ENCODE data around the gene ADCK2.
"Not testable (repeated sequence)": the region's sequence is repeated elsewhere in the genome, so short reads cannot be mapped to it uniquely, and the experiment has no call there.

The ADCK2 gene

DNA sequence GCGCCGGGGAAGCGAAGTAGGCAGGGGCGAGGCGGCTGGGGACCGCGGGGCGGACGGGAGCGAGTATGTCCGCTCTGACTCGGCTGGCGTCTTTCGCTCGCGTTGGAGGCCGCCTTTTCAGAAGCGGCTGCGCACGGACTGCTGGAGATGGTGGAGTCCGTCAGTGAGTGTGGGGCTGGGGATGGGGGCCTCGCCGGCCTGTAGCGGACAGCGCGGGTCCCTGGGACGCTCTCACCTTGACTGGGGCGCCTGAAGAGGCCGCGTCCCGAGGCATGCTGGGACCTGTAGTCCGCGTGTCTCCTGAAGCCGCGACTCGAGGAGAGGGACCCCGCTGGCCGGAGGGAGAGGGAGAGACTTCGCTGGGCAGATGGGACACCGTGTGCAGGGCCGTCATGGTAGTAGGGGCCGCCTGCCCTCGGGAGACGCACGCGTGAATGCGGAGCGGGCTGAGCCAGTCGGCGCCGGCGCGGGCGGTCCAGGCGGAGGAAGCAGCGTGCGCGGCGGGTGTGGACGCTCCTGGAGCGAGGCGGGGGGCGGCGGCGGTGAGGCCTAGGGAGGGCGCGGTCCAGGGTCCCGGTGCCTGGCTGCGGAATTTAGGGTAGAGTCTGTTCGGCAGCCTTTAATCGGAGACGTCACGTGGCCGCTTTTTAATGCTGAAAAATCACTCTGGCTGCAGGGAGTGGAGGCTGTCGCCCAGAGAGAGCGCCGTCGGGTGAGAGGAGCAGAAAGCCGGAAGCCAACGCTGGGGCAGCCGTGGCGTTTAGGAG lies 24.1 kb downstream of the ADCK2 start, which contains the start of gene NDUFB2:
Gene NDUFB2 (plus strand): TSS at position 29 of the 767 bp plus-strand sequence. CDS start 37 bp downstream, at position 66.
- peak; percentile 60 for DNase-seq

GRCh38 chr7:140697447-140698143 lies 24.9 kb downstream of the ADCK2 start:
- DNase-seq = no peak

DNA sequence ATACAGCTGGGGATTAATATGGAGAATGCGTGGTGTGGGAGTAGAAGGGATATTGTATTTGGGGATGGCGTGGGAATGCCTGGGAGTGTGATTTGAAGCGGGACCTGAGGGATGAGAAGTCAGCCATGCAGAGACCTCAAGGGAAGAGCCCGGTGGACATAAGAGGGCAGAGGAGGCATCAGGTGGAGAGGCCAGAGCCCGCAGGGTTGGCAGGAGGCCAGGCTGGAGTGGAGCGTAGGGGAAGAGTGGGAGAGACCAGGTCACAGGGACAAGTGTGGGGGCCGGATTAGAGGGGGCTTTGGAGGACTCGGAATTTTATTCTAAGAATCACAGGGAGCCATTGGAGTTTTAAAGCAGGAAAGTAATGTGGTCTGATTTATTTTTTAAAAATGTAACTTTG lies 25.7 kb downstream of the ADCK2 start:
- no peak for DNase-seq

DNA sequence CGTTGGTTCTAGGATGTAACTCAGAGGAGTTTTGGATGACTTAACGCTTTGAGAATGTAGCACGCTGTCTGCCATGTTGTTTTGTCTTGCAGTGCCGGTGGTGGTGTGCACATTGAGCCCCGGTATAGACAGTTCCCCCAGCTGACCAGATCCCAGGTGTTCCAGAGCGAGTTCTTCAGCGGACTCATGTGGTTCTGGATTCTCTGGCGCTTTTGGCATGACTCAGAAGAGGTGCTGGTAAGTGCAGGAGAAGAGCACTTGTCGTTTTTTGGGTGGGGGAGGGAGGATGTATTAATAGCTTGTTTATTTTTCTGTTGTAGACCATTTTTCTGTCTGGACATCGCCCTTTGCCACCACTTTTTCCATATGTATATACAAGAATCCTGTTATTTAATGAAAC lies 30.0 kb downstream of the ADCK2 start:
- DNase-seq = no peak

- no peak for DNase-seq
Observed at GRCh38 chr7:140704205-140704604, 31.5 kb downstream of the ADCK2 start.

- DNase-seq = no peak
Observed at GRCh38 chr7:140707132-140707531, 34.4 kb downstream of the ADCK2 start.

DNA sequence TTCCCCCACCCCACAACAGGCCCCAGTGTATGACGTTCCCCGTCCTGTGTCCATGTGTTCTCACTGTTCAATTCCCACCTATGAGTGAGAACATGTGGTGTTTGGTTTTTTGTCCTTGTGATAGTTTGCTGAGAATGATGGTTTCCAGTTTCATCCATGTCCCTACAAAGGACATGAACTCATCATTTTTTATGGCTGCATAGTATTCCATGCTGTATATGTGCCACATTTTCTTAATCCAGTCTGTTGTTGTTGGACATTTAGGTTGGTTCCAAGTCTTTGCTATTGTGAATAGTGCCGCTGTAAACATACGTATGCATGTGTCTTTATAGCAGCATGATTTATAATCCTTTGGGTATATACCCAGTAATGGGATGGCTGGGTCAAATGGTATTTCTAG lies 36.0 kb downstream of the ADCK2 start:
- not testable (repeated sequence) for DNase-seq

- DNase-seq = not testable (repeated sequence)
Observed at GRCh38 chr7:140712392-140712791, 39.6 kb downstream of the ADCK2 start.

DNA sequence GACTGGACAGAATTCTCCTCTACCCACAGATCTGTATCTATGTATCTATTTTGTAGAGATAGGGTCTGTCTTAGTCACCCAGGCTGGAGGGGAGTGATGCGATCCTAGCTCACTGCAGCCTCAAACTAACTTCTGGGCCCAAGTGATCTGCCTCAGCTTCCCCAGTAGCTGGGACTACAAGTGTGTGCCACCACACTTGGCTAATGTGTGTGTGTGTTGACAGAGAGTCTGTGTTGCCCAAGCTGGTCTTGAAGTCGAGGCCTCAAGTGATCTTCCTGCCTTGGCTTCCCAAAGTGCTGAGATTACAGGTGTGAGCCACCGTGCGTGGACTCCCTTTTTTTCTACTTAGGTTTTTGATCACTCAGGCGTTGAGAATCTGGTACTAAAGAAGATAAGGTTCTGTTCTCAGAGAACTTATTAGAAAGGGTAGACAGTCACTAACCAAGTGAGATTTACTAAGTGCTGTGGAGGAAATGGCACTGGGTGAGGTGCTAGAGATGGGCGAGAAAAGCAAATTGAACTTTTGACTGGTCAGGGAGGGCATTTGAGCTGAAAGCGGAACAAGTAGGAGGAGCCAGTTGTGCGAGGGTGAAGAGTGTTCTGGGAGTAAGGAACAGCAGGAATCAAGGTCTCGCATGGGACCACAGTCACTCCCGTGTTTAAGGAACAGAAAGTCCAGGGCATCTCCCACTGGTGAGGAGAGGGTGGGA lies 41.7 kb downstream of the ADCK2 start:
- DNase-seq = no peak

DNA sequence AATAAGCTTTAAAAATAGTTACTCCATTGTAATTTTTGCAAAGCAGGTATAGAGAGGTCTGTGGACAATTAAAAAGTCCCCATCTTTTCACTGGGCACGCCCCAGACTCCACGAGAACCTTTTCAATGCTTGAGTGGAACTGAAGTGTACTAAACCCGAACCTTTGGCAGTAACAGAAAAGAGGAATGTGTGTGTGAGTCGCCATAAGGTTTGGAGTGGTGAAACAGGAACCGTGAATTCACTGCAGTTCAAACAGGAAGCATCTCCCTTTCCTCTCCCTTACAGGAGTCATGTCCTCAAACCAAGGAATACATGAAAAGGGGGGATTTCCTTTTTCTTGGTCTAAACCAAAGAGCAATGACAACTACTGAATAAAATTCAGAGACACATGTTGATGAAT lies 47.0 kb downstream of the ADCK2 start:
- no peak for DNase-seq

- DNase-seq = no peak
Observed at GRCh38 chr7:140722254-140722653, 49.5 kb downstream of the ADCK2 start.

- peak; percentile 40 for DNase-seq
Observed at GRCh38 chr7:140723006-140723405, 50.3 kb downstream of the ADCK2 start.

DNA sequence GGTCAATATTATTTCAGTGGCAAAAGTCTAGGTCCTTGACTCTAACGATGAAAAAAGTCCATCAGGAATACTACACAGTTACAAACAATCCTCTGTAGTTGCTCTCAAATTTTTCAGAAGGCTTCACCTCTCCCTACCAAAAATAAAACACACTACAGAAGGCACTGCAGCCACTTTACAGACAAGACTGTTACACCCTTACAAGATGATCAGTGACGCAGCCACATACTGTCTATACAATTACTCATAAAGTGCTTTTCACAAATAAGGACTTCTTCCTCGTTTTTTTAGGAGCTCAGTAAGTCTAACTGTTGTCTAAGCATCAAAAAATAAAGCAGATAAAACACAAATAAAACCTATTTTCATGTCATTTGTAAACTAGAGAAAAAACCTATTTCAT lies 50.8 kb downstream of the ADCK2 start:
- DNase-seq = no peak

- DNase-seq = no peak
Observed at GRCh38 chr7:140724706-140725105, 52.0 kb downstream of the ADCK2 start.

GRCh38 chr7:140726281-140726680 lies 53.5 kb downstream of the ADCK2 start:
- no peak for DNase-seq

DNA sequence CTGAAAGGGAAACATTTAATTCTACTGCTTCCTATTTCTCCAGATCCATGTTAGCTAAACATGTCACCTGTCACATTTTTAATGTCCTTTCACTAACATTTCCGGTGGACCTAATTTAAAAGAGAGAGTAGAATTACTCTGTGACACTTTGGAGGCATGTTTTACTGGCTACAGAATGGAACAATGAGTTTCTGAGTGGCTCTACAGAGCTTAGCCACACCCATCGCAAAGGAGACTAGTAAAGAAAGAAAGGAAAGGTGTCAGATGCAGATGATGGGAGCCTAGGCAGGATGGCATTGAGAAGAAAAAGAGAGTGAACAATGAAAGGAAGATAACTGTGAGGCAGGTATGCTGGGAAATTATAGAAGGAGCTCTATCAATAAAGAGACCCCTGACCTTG lies 59.7 kb downstream of the ADCK2 start:
- no peak for DNase-seq

DNA sequence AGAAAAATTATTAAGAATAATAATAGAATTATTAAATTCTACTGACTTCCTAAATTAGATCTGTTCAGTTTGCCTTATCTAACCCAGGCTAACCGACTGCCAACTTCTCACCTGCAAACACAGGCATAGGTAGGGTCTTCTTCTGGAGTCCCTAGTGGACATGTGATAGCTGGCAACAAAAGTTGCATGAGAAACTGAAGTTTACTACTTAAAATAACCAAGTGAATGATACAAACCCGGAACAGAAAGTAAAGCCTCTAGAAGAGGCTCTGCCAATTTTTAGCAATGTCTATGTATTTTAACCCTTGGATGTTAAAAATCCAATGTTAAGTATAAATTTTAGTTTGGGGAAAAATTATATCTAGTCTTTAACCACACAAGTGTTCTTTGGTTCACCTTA lies 61.4 kb downstream of the ADCK2 start:
- DNase-seq = no peak

DNA sequence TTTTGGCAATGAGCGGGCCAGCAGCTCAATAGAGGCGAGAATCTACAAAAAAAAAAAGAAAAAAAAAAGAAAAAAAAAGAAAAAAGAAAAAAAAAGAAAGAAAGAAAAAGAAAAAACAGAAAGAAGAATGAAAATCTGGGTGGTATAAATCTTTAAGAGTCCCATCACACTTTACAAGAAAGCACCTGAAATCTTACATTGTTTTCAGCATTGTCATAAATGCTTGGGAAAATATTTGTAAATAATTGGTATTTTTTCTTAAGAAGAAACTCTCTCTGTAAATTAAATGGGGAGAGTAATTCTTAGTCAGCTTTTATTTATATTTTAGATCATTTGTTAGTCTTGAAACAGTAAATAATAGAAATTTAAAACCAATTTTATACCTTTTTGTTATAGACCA lies 62.0 kb downstream of the ADCK2 start:
- DNase-seq = no peak

GRCh38 chr7:140738280-140738679 lies 65.5 kb downstream of the ADCK2 start:
- DNase-seq = no peak

GRCh38 chr7:140743255-140743654 lies 70.5 kb downstream of the ADCK2 start:
- not testable (repeated sequence) for DNase-seq

DNA sequence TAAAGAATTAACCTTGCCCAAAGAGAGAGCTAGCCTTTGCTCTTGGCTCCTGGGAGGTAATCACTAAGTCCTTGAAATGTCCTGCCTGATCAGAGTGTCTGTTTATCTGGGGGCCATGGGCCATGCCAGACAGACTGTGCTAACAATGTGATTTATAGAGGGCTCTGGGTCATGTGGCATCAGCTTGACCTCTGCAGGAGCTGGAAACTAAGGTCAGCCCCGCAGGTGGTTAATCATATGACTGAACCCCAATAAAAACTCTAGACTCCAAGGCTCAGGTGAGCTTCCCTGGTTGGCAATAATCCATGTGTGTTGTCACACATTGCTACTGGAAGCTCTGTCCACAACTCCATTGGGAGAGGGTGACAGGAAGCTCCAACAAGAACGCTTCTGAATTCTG lies 71.3 kb downstream of the ADCK2 start:
- DNase-seq = no peak
